MM.1S (cell line): Measurements from ENCODE around the gene CARF.
A peak's percentile ranks its signal among the peaks of the same experiment; 100 is the strongest.
"Not testable (repeated sequence)": the region's sequence is repeated elsewhere in the genome, so short reads cannot be mapped to it uniquely, and the experiment has no call there.

Experiments used
- DNase-seq: peaks from one replicate; pipeline ENCODE4 v3.0.0-alpha.2; 2015
- H2AFZ ChIP-seq: fragments of 300-600 bp; sonication (generic); 2 replicates; pipeline ENCODE4 v1.6.0; 2016; ENCODE audit warnings: antibody characterized with exemption, low read length
- H3F3A ChIP-seq: fragments of 300-600 bp; sonication (generic); 2 replicates; pipeline ENCODE4 v1.6.1; 2016; ENCODE audit warnings: mild to moderate bottlenecking, antibody characterized with exemption, low read length, moderate library complexity, mixed read lengths; ENCODE audit not compliant: insufficient read depth
- H3K27ac ChIP-seq: fragments of 300-600 bp; sonication (generic); 2 replicates; pipeline ENCODE4 v1.5.1; 2016; ENCODE audit warnings: mild to moderate bottlenecking, low read length
- H3K27me3 ChIP-seq: fragments of 300-600 bp; sonication (generic); replicated peaks from 2 replicates; pipeline ENCODE4 v1.6.0; 2016; ENCODE audit warnings: low read length; ENCODE audit not compliant: insufficient read depth
- H3K36me3 ChIP-seq: fragments of 300-600 bp; sonication (generic); replicated peaks from 2 replicates; pipeline ENCODE4 v1.6.1; 2016; ENCODE audit warnings: mild to moderate bottlenecking, low read length, mixed read lengths; ENCODE audit not compliant: insufficient read depth
- H3K4me1 ChIP-seq: fragments of 300-600 bp; sonication (generic); 2 replicates; pipeline ENCODE4 v1.6.1; 2016; ENCODE audit warnings: low read length, mixed read lengths
- H3K4me2 ChIP-seq: fragments of 300-600 bp; sonication (generic); 2 replicates; pipeline ENCODE4 v1.6.0; 2016; ENCODE audit warnings: low read depth, low read length
- H3K4me3 ChIP-seq: fragments of 300-600 bp; sonication (generic); 2 replicates; pipeline ENCODE4 v1.5.1; 2016; ENCODE audit warnings: low read length, mixed read lengths
- H3K79me2 ChIP-seq: fragments of 300-600 bp; sonication (generic); 2 replicates; pipeline ENCODE4 v1.6.1; 2016; ENCODE audit warnings: mixed run types, low read length, mixed read lengths
- H3K9ac ChIP-seq: fragments of 300-600 bp; sonication (generic); 2 replicates; pipeline ENCODE4 v1.6.1; 2016; ENCODE audit warnings: low read length, mixed read lengths
- H3K9me2 ChIP-seq: fragments of 300-600 bp; sonication (generic); replicated peaks from 2 replicates; pipeline ENCODE4 v1.6.1; 2016; ENCODE audit warnings: mild to moderate bottlenecking, low read length, mixed read lengths; ENCODE audit not compliant: insufficient read depth
- H3K9me3 ChIP-seq: fragments of 300-600 bp; sonication (generic); replicated peaks from 2 replicates; pipeline ENCODE4 v1.6.1; 2016; ENCODE audit warnings: mild to moderate bottlenecking, low read length, mixed read lengths; ENCODE audit not compliant: insufficient read depth
- H4K20me1 ChIP-seq: fragments of 300-600 bp; sonication (generic); 2 replicates; pipeline ENCODE4 v1.6.1; 2016; ENCODE audit warnings: mild to moderate bottlenecking, low read length, moderate library complexity, mixed read lengths; ENCODE audit not compliant: insufficient read depth
- CTCF ChIP-seq: fragments of 300-600 bp; sonication (generic); IDR thresholded peaks from 2 replicates; pipeline ENCODE4 v1.5.1; 2016; ENCODE audit warnings: antibody characterized with exemption, low read length, mixed read lengths
- EZH2 ChIP-seq: fragments of 300-600 bp; sonication (generic); optimal IDR thresholded peaks from 2 replicates; pipeline ENCODE3; 2017; ENCODE audit warnings: low read depth, mild to moderate bottlenecking, antibody characterized with exemption, low read length, mixed read lengths
- EZH2phosphoT487 ChIP-seq: fragments of 300-600 bp; sonication (generic); IDR thresholded peaks from 2 replicates; pipeline ENCODE4 v1.6.1; 2018; ENCODE audit warnings: antibody characterized with exemption, low read length

Gene CARF

DNA sequence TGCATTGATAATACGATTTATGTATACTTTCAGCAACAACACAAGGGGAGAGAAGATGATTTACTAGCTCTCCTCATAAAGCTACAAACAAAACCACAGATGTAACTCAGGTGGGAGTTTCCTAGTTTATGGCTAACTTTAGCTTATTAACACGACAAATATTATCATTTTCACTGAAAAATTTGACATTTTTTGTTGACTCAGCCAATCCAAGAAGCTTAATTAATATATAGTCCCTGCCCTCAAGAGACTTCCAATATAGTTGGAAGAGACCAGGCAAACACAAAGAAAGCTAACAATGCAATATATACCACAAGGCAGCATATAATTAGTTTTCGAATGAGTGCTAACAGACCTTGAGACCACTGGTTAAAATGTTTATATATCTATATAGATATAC lies 1.4 kb upstream of the CARF start:
- Histone ChIP-seq H3K27ac (no peak overlapping the region), H3K9me2 (no peaks in the 10 kb centered on the region), H3K4me1 (no peaks in the 10 kb centered on the region), H3K79me2 (peaks cover 46% of the 10 kb centered on the region), H2AFZ (no peak overlapping the region), H3K9ac (peak overlapping the region; percentile 77; the same call in 1 of the 2 replicates), H4K20me1 (no peaks in the 10 kb centered on the region), H3K4me3 (peak overlapping the region; percentile 82), H3K4me2 (peak overlapping the region; percentile 69), H3F3A (peaks cover 9% of the 10 kb centered on the region; the same call in 1 of the 2 replicates), H3K36me3 (no peaks in the 10 kb centered on the region), H3K9me3 (no peaks in the 10 kb centered on the region), H3K27me3 (no peaks in the 10 kb centered on the region)
- TF ChIP-seq EZH2: no peak
- no peak for DNase-seq

DNA sequence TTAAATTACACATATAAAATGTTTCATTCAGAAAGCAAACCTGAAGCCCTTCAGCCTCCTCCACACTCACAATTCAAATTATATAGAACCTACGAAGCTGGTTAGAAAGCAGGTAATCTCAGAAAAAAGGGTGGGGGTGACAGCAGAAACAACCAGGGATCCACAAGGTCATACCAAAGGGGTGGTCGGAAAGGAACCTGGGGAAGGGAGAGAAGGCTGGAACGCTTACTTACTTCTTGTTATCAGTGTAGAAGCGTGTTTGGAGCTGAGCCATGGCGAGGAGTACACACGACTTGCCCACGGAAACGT lies 918 bp upstream of the CARF start:
- peak overlapping the region; percentile 77 for H3K9ac ChIP-seq
- H3K4me2 ChIP-seq: peak overlapping the region; percentile 69
- no peaks in the 10 kb centered on the region for H3K4me1 ChIP-seq
- no peaks in the 10 kb centered on the region for H4K20me1 ChIP-seq
- H3K27me3 ChIP-seq: no peaks in the 10 kb centered on the region
- no peak for DNase-seq
- H3K9me3 ChIP-seq: no peaks in the 10 kb centered on the region
- H2AFZ ChIP-seq: peak overlapping the region; percentile 80
- H3K9me2 ChIP-seq: no peaks in the 10 kb centered on the region
- H3F3A ChIP-seq: peaks cover 9% of the 10 kb centered on the region; the same call in 1 of the 2 replicates
- peak overlapping the region; percentile 82 for H3K4me3 ChIP-seq
- peak overlapping the region; percentile 75; the same call in 1 of the 2 replicates for H3K27ac ChIP-seq
- TF ChIP-seq EZH2phosphoT487 (no peak), CTCF (no peak), EZH2 (no peak)
- peaks cover 42% of the 10 kb centered on the region for H3K79me2 ChIP-seq
- no peaks in the 10 kb centered on the region for H3K36me3 ChIP-seq

- not testable (repeated sequence) for H3K27me3 ChIP-seq, H3K36me3 ChIP-seq, DNase-seq, H3K9me3 ChIP-seq, H3K9me2 ChIP-seq, H3F3A ChIP-seq, H4K20me1 ChIP-seq, H3K4me1 ChIP-seq
- Histone ChIP-seq H3K4me3 (peak overlapping the region; percentile 82), H3K4me2 (peak overlapping the region; percentile 62; the same call in 1 of the 2 replicates), H3K9ac (peak overlapping the region; percentile 77), H3K79me2 (peaks cover 38% of the 10 kb centered on the region), H2AFZ (peak overlapping the region; percentile 80; the same call in 1 of the 2 replicates), H3K27ac (peak overlapping the region; percentile 75; the same call in 1 of the 2 replicates)
These were observed 497 bp downstream of the CARF start for GRCh38 chr2:202912342-202913201.

DNA sequence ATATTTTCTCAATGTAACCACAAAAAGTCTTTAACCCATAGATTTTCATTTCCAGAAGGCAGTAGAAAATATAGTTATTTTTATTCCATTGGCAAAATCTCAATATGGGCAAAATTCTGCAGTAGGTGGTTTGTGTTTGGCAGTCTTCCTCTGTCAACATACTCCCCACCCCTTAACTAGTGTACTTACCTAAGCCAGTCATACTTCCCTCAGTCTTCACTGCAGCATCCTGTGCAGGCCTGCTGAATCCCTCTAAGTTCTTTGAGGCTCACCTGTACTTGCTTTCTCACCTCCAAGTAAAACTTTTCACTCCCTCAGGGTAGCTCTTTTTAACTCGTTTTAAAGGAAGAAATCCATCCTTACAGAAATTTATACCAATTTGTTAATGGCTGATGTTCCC lies 6.8 kb downstream of the CARF start:
- H3K36me3 ChIP-seq: no peaks in the 10 kb centered on the region
- no peak overlapping the region for H3K4me2 ChIP-seq
- no peaks in the 10 kb centered on the region for H3K9me3 ChIP-seq
- no peaks in the 10 kb centered on the region for H3K9me2 ChIP-seq
- no peaks in the 10 kb centered on the region for H3K27me3 ChIP-seq
- H3K27ac ChIP-seq: no peak overlapping the region
- H2AFZ ChIP-seq: no peak overlapping the region
- H4K20me1 ChIP-seq: no peaks in the 10 kb centered on the region
- no peaks in the 10 kb centered on the region for H3K4me1 ChIP-seq
- DNase-seq: no peak
- TF ChIP-seq EZH2phosphoT487 (no peak), CTCF (no peak), EZH2 (no peak)
- H3F3A ChIP-seq: no peaks in the 10 kb centered on the region
- no peak overlapping the region for H3K9ac ChIP-seq
- H3K79me2 ChIP-seq: no peaks in the 10 kb centered on the region
- no peak overlapping the region for H3K4me3 ChIP-seq
